Vagina (tissue), 2 donors: ENCODE data around the gene PADI1.

ENCODE experiments used
- POLR2A ChIP-seq, 2 donors: fragments of 450-650 bp; IDR thresholded peaks; one replicate each; pipeline ENCODE4 v1.6.1; 2017; ENCODE audit warnings: antibody characterized with exemption in 2 of 2, mild to moderate bottlenecking in 2 of 2, moderate library complexity in 2 of 2
- POLR2AphosphoS5 ChIP-seq, 2 donors: sonication (generic); formaldehyde crosslinking; IDR thresholded peaks; one replicate each; pipeline ENCODE4 v1.9.0; 2017; ENCODE audit warnings: antibody characterized with exemption in 2 of 2, mild to moderate bottlenecking in 2 of 2, low read depth in 1 of 2; ENCODE audit not compliant: insufficient read depth in 1 of 2
- TF ChIP-seq, protein P1 (sequence below), 3 experiments: fragments of 450-650 bp in 2 of 3; fragments of 200-600 bp in 1 of 3; sonication (generic) in 1 of 3; IDR thresholded peaks; one replicate each; pipeline ENCODE4 v1.5.1; 2017 to 2019; ENCODE audit warnings: antibody characterized with exemption in 3 of 3, mild to moderate bottlenecking in 2 of 3, moderate library complexity in 2 of 3

DNA sequence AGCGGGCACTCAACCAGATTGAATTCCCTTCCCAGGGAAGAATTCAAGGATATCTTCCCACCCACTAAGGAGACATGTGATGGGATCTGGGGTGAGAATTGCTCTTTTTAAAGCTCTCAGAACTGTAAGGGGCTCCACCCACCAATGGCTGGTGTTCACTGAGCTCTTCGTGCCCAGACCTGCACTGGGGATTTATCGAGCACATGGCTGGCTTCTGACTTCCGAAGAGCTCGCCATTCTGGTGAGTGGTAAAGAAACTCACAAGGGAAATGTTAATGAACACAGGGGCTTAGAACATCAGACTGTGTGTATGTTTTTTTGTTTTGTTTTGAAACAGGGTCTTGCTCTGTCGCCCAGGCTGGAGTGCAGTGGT is 53.8 kb downstream of the PADI1 start:
- no peak for TF ChIP-seq POLR2A (IDR thresholded peaks at IDR 0.05)
- TF ChIP-seq, protein P1, sequence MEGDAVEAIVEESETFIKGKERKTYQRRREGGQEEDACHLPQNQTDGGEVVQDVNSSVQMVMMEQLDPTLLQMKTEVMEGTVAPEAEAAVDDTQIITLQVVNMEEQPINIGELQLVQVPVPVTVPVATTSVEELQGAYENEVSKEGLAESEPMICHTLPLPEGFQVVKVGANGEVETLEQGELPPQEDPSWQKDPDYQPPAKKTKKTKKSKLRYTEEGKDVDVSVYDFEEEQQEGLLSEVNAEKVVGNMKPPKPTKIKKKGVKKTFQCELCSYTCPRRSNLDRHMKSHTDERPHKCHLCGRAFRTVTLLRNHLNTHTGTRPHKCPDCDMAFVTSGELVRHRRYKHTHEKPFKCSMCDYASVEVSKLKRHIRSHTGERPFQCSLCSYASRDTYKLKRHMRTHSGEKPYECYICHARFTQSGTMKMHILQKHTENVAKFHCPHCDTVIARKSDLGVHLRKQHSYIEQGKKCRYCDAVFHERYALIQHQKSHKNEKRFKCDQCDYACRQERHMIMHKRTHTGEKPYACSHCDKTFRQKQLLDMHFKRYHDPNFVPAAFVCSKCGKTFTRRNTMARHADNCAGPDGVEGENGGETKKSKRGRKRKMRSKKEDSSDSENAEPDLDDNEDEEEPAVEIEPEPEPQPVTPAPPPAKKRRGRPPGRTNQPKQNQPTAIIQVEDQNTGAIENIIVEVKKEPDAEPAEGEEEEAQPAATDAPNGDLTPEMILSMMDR (IDR thresholded peaks at IDR 0.05), result no peak
- no peak for TF ChIP-seq POLR2AphosphoS5 (IDR thresholded peaks at IDR 0.05; ENCODE audit: insufficient read depth in 1 of 2, low read depth in 1 of 2)
